CD4-positive, alpha-beta T cell treated with Interferon alpha-2 for 1 hour (primary cell): ENCODE data around the gene HNRNPH1.

Experiments
- DNase-seq, 2 donors: peaks; one replicate each; pipeline ENCODE4 v3.0.0-alpha.2; 2020 to 2022

Gene HNRNPH1

DNA sequence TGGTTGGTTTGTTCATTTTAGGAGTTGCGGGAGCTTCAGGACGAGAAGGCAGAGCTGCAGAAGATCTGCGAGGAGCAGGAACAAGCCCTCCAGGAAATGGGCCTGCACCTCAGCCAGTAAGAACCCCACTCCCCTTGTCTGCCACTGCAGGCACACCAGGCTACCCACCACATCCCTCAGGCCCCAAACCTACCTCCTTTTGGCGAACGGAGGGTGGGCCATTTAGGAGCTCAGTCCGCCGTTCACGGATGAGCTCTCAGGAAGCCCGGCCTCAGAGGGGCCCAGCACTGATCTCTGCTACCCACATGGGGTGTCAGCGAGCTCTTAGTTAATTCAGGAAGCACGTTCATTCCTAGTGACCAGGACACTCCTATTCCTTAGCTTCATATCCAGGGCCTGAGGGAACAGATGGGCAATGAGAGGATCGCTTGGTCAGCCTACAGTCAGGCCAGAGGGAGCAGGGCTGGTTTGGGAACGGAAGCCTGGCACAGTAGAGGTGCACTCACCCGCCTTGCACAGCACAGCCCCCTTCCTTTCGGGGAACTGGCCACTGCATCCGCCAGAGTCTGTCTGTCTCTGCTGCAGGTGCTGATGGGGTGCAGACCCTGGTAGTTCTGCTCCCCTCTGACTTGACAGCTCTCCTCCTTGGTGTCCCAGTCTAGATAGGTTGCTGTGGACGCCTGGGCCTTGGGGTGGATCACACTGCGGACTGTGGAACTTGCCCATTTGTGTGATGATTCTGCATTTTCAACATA is 21.4 kb downstream of the HNRNPH1 start:
- no peak for DNase-seq

DNA sequence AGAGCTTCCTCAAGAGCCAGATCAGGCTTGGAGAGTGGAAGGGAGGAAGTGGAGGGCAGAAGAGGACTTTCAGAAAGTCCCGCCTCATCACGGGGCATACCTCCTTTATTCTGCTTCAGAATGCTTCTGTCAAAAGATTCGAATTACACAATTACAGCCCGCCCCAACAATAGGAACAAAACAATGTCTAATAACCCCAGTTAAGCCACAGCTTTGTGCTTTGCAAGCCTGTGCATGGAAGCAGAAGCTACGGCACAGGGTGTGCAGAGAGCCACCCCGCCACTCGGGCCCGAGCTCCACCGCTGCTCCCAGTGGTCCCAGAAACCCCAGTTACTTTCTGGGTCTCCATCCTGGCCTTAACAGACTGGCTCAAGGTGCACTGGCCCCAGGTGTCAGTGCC is 23.5 kb downstream of the HNRNPH1 start:
- DNase-seq, result no peak

DNA sequence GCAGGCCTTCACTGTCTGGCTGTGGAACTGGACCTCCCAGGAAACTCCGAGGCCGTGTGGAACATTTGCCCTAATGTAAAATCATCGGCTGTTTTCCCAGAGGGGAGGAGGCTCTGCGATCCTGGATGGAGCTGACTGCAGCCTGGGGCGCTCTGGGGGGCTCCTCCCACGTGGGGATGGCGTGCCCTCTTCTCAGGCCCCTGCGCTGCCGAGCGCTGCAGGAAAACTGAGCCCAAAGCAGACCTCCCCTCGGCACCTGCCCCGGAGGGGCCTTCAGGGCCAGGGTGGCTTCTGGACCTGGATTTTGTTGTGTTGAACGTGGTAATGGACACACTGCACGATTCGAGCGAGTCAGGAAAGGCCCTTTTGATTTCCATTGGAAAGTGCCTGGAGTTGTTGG is 23.9 kb downstream of the HNRNPH1 start:
- no peak for DNase-seq

DNA sequence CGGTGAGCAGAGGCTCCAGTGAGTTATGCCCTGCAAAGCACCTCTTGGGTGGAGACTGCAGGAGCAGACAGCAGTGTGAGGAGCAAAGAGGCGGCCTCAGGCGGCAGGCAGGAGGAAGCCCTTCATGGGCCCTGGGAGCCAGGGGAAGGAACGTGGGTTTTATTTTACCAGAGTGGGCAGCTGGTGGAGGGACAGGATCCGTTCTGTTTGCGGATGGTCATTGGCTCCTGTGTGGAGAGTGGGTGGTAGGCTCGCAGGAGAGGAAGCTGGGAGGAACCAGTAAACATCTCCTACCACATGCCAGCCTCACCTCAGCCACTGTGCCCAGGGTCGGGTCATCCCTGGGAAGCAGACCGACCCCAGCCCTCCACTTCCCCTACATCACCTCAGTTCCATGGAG is 24.4 kb downstream of the HNRNPH1 start:
- DNase-seq, result no peak

DNA sequence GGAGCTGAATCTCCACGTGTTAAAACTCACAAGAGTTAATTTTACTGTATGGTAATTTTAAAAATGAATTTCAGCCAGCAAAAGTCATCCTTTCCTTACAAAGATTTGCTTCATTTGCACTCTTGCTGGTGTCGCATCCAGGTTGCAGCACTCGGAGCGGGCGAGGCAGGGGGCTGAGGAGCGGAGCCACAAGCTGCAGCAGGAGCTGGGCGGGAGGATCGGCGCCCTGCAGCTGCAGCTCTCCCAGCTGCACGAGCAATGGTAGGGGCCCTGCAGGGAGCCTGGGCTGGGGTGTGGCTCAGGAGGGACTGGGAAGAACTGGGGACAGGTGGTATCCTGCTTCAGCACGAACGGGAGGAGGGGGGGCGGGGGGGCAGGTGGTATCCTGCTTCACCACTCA is 27.1 kb downstream of the HNRNPH1 start:
- no peak for DNase-seq

DNA sequence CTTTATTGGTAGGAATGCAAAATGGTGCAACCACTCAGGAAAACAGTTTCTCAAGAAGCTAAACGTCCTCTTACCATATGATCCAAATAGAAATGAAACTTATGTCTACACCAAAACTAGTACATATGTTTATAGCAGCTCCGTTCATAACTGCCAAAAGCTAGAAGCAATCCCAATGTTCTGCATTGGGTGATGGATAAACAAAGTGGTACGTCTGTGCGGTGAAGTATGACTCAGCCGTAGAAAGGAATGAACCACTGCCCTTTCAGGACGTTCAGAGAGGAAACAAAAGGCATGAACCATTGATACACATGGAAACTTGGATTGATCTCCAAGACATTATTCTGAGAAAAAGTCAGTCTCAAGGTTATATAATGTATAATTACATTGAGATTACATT is 27.6 kb downstream of the HNRNPH1 start:
- no peak for DNase-seq

DNA sequence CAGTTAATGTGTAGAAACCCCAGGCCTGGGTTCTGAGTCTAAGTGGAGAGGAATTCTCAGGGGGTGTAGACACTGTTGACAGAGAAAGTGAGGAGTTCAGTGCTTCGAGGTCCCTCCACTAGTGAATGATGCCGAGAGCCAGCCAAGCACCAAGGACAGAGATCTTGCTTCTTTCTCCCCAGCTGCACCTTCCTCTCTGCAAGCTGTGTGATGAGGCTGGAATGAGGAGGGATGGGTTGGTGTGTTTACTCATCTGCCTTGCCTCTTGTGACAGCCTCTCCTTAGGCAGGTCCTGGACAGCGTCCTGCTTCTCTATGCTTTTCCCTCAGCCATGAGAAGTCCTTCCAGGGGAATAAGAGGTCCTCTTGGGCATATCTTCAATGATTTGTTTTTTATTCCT is 35.3 kb downstream of the HNRNPH1 start:
- DNase-seq, result no peak

DNA sequence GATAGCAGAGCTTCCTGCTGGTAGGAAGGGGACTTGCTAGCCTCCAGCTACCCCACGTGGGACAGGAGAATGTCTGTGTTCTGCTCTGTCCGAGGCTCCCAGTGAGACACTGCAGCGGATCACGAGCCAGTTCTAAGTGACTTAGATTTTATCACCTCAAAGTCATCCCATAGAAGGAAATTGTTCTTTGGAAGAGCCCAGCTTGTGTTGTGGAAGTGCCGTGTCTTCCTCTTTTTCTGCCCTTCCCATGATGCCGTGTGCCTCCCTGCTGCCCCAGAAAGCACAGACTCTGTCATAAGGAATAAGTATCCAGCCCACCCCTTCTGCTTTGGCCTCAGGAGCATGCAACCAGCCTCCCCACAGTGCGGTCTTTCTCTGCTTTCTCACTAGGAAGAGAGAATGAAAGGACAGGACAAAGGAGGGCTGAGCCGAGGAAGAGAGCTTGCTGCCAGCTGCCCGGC is 37.5 kb downstream of the HNRNPH1 start:
- no peak for DNase-seq

DNA sequence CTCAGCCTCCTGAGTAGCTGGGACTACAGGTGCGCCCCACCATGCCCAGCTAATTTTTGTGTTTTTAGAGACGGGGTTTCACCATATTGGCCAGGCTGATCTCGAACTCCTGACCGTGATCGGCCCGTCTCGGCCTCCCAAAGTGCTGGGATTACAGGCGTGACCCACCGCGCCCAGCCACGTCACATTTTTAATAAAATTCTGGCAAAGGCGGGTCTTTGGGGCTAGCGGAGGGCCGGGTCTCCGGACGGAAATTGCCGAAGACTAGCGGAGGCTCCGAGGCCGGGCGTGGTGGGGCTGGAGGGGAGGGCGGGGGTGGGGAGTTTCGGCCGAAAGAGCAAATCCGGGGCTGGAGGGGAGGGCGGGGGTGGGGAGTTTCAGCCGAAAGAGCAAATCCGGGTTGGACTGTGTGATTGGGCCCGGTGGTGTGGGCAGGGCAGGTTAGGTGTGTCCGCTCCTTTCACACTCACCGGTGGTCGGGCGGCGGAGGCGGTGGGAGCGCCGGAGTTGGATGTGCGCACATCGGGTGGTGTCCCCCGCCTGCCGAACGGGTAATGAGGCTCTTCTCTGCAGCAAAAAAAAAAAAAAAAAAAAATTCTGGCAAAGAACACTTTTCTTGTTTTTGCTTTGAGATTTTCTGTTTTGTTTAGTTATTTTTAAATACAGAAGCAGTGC is 46.0 kb downstream of the HNRNPH1 start:
- no peak for DNase-seq

DNA sequence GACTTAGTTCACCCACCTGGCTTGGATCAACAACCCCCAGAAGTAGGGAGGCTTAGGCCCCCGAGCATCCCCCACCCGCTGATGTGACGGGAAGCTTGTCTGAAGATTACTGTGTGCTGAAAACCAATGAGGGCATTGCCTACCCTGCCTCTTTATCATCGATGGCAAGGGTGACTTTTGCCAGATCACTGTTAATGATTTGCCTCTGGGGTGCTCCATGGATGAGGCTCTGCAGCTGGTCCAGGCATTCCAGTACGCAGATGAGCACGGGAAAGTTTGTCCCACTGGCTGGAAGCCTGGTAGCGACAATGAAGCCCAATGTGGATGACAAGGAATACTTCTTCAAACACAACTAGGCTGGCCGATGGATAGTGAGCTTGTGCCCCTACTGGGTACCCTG is 51.1 kb downstream of the HNRNPH1 start:
- DNase-seq, result no peak

DNA sequence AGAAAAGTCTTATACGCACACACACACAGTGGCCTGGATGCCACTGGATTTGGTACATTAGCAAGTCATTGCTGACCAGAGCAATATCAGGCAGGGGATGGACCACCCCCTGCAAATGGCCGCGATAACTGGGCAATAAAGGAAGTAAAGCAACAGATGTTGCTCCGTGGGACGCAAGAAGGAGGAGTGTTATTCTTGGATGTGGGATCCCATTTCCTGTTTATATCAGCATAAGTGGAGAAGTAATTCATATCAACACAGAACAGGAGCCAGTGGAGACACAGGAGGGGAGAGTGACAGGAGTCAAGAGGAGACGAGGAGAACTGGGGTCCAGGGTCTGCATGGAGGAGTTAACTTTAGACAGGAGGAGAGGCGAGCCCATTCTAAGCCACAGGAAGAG is 54.8 kb downstream of the HNRNPH1 start:
- DNase-seq, result no peak

DNA sequence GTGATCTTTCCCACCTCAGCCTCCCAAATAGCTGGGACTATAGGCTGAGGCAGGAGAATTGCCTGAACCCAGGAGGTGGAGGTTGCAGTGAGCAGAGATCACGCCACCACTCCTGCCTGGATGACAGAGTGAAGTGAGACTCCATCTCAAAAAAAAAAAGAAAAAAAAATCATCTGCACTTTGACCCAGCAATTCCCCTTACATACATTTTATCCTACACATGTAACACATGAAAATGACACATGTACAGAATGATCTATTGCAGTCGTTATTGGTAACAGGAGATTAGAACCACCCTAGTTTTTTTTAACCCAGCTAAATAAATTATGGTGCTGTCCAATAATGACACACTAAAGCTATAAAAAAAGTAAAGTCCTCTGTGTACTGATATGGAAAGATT is 58.9 kb downstream of the HNRNPH1 start:
- no peak for DNase-seq
